BJ (cell line): Measurements from ENCODE around the gene ORM2. TPM values are rescaled to one million over a fixed set of nuclear protein-coding genes. Genes with fewer than 3 reads are reported as not detected.

ENCODE experiments used
- CTCF ChIA-PET: fragments of 350-600 bp; formaldehyde crosslinking; extraction: SDS; loops from one replicate; lab custom pipeline; 2021; ENCODE audit warnings: antibody characterized with exemption, inconsistent platforms; lab: Yijun Ruan, JAX
- POLR2A ChIA-PET: fragments of 300-600 bp; sonication (Branson Sonifier 250); formaldehyde crosslinking; extraction: SDS; loops from one replicate; lab custom pipeline; 2021; ENCODE audit warnings: antibody characterized with exemption; lab: Charles Lee
- DNase-seq: peaks from one replicate; pipeline ENCODE4 v3.0.0-alpha.2; 2011; ENCODE audit warnings: low read depth
- H3K27me3 ChIP-seq: 2 replicates; pipeline ENCODE4 v1.6.0; 2011; ENCODE audit warnings: low read length; ENCODE audit not compliant: control insufficient read depth, insufficient read depth
- H3K36me3 ChIP-seq: 2 replicates; pipeline ENCODE4 v1.5.1; 2011; ENCODE audit warnings: low read length; ENCODE audit not compliant: control insufficient read depth, insufficient read depth
- H3K4me3 ChIP-seq: 2 replicates; pipeline ENCODE4 v1.5.1; 2011; ENCODE audit warnings: low read depth, mild to moderate bottlenecking, control low read depth, low read length
- polyA plus RNA-seq: library from polyadenylated mRNA; depleted of rRNA; stranded (reverse); fragments of >200 nt; gene quantifications from 2 replicates; pipeline ENCODE4 v1.2.3, GENCODE V29; 2011
- TF ChIP-seq, protein P1 (sequence below): IDR thresholded peaks from 2 replicates; pipeline ENCODE4 v1.5.1; 2011; ENCODE audit warnings: low read depth, mild to moderate bottlenecking, control low read depth, inconsistent platforms, low read length, moderate library complexity; ENCODE audit not compliant: insufficient read depth

The ORM2 gene
- polyA plus RNA-seq, 1 experiment, result not detected

GRCh38 chr9:114313186-114313585 is 16.5 kb upstream of the ORM2 start:
- ChIA-PET POLR2A (no interaction called here), CTCF (no interaction called here)
- Histone ChIP-seq H3K36me3 (peaks cover 11% of the 10 kb centered on the region), H3K4me3 (no peak overlapping the region), H3K27me3 (no peaks in the 10 kb centered on the region; the same call in 1 of the 2 replicates)
- TF ChIP-seq, protein P1, sequence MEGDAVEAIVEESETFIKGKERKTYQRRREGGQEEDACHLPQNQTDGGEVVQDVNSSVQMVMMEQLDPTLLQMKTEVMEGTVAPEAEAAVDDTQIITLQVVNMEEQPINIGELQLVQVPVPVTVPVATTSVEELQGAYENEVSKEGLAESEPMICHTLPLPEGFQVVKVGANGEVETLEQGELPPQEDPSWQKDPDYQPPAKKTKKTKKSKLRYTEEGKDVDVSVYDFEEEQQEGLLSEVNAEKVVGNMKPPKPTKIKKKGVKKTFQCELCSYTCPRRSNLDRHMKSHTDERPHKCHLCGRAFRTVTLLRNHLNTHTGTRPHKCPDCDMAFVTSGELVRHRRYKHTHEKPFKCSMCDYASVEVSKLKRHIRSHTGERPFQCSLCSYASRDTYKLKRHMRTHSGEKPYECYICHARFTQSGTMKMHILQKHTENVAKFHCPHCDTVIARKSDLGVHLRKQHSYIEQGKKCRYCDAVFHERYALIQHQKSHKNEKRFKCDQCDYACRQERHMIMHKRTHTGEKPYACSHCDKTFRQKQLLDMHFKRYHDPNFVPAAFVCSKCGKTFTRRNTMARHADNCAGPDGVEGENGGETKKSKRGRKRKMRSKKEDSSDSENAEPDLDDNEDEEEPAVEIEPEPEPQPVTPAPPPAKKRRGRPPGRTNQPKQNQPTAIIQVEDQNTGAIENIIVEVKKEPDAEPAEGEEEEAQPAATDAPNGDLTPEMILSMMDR, result no peak
- no peak for DNase-seq

DNA sequence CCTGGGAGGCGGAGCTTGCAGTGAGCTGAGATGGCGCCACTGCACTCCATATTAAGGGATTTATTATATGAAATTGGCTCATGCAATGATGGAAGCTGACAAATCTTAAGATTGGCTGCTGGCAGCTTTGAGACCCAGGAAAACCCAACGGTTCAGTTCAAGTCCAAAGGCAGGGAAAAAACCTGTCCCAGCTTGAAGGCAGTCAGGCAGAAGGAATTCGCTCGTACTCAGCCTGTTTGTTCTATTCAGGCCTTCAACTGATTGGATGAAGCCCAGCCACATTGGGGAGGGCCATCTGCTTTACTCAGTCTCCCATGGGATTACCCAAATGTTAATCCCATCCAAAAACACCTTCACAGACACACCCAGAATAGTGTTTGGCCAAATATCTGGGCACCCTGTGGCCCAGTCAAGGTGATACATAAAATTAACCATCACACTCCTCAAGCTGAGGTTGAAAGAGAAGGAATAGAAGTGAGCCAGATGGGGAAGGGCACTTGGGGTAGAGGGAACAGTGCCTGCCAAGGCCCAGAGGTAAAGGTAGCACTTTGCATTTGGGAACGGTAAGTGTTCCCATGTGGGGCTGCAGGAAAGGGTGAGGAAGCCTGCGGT is 15.3 kb upstream of the ORM2 start:
- no peak overlapping the region for H3K4me3 ChIP-seq
- POLR2A ChIA-PET, result no interaction called here
- peaks cover 5% of the 10 kb centered on the region for H3K36me3 ChIP-seq
- no peak for DNase-seq
- H3K27me3 ChIP-seq, result peaks cover 2% of the 10 kb centered on the region
- CTCF ChIA-PET, result interaction anchor here (0.7 to 1.0 kb wide), 3 partner anchors 230 to 406 kb away, joined by 3 to 5 read pairs (median 3); no protein-coding TSS in a partner anchor
- TF ChIP-seq, protein P1, result no peak

GRCh38 chr9:114314881-114315722 is 14.6 kb upstream of the ORM2 start:
- no peak overlapping the region for H3K4me3 ChIP-seq
- TF ChIP-seq, protein P1, result no peak
- H3K36me3 ChIP-seq, result peaks cover 5% of the 10 kb centered on the region
- DNase-seq, result no peak
- H3K27me3 ChIP-seq, result peaks cover 2% of the 10 kb centered on the region
- CTCF ChIA-PET, result interaction anchor here (0.7 to 1.0 kb wide), 2 partner anchors 231 to 405 kb away, joined by 3 read pairs; no protein-coding TSS in a partner anchor
- POLR2A ChIA-PET, result no interaction called here

DNA sequence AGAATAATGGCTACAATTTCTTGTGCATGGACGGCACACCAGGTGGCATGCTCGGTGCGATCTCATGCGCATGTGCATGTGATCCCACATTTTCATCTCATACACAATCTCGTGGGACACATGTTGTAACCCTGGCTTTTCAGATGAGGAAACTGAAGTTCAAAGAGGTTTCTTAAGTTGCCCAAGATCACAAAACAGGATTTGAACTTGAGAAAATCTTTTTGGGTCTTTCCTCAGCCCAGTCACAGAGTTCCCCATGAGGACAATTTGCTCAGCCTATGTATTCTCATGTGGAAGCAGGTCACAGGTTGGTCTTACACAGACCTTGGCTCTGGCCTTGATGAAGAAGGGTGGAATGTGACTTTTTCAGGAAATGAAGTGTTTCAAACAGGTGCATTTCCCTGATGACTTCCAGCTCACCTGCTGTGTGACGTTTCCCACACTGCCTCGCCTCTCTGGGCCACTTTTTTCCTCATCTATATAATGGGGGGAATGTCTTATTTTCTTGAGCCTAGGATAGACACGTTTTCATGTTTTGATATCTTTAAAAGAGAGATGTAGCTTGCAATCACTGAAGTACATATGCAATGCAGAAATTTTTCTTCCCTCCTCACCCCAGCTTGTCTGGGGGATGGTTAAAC is 13.8 kb upstream of the ORM2 start:
- TF ChIP-seq, protein P1, result no peak
- DNase-seq, result no peak
- H3K4me3 ChIP-seq, result no peak overlapping the region
- peaks cover 2% of the 10 kb centered on the region for H3K36me3 ChIP-seq
- ChIA-PET CTCF (interaction anchor here (1.1 to 1.9 kb wide), 3 partner anchors 29 to 208 kb away, joined by 3 to 9 read pairs (median 3); no protein-coding TSS in a partner anchor), POLR2A (no interaction called here)
- H3K27me3 ChIP-seq, result peaks cover 2% of the 10 kb centered on the region
